H1 (cell line): Measurements from ENCODE around the gene RCC2. TPM values are rescaled to one million over a fixed set of nuclear protein-coding genes. Genes with fewer than 3 reads are reported as not detected.

Experiments
- CTCF ChIA-PET: fragments of 300-600 bp; sonication (Branson Sonifier 250); formaldehyde crosslinking; loops from one replicate; lab custom pipeline; 2021; ENCODE audit not compliant: partially characterized antibody; lab: Charles Lee
- POLR2A ChIA-PET: fragments of 300-600 bp; sonication (Branson Sonifier 250); formaldehyde crosslinking; loops from one replicate; lab custom pipeline; 2021; ENCODE audit warnings: inconsistent platforms; ENCODE audit not compliant: partially characterized antibody; lab: Charles Lee
- DNase-seq, 2 experiments: peaks; one replicate each; pipeline versions ENCODE4 v3.0.0 to v3.0.0-alpha.2; 2010 to 2022; ENCODE audit warnings: low spot score in 2 of 2, low read depth in 1 of 2, mixed read lengths in 1 of 2
- FAIRE-seq: peaks from 2 replicates; lab custom pipeline; 2011; peaks lifted over from hg19 to GRCh38; lab: Jason Lieb, UNC
- H2AFZ ChIP-seq: 2 replicates; pipeline ENCODE4 v1.8.1; 2012; ENCODE audit warnings: low read length, inconsistent platforms
- H2AK5ac ChIP-seq: 2 replicates; pipeline ENCODE4 v1.6.1; 2013; ENCODE audit warnings: low read depth, low read length
- H2BK120ac ChIP-seq: replicated peaks from 2 replicates; pipeline ENCODE3; 2013; ENCODE audit warnings: low read depth, low read length, inconsistent platforms
- H2BK12ac ChIP-seq: 2 replicates; pipeline ENCODE4 v1.6.1; 2013; ENCODE audit warnings: low read depth, low read length
- H2BK15ac ChIP-seq: 2 replicates; pipeline ENCODE4 v1.6.1; 2013; ENCODE audit warnings: low read length
- H2BK20ac ChIP-seq: 2 replicates; pipeline ENCODE4 v1.6.1; 2013; ENCODE audit warnings: low read length
- H2BK5ac ChIP-seq: 2 replicates; pipeline ENCODE4 v1.6.1; 2013; ENCODE audit warnings: low read depth, low read length
- H3K14ac ChIP-seq: 2 replicates; pipeline ENCODE4 v1.6.1; 2013; ENCODE audit warnings: inconsistent platforms; ENCODE audit not compliant: insufficient read length
- H3K18ac ChIP-seq: 2 replicates; pipeline ENCODE4 v1.6.1; 2013; ENCODE audit warnings: low read length; ENCODE audit errors: extremely low read depth
- H3K23ac ChIP-seq: 2 replicates; pipeline ENCODE4 v1.6.1; 2013; ENCODE audit warnings: inconsistent platforms; ENCODE audit not compliant: insufficient read length
- H3K23me2 ChIP-seq: 2 replicates; pipeline ENCODE4 v1.6.1; 2013; ENCODE audit warnings: low read depth, low read length
- H3K27ac ChIP-seq: 2 replicates; pipeline ENCODE4 v1.6.1; 2011; ENCODE audit warnings: low read depth, low read length, inconsistent platforms
- H3K27me3 ChIP-seq, 4 experiments: replicated peaks in 1 of 4; 1 replicate in 1 of 4; 2 replicates in 3 of 4; pipeline versions ENCODE4 v1.6.1 to v1.8.1; 2011 to 2013; ENCODE audit warnings: low read length in 3 of 4, mild to moderate bottlenecking in 3 of 4, inconsistent platforms in 2 of 4, mixed read lengths in 2 of 4, moderate library complexity in 1 of 4; ENCODE audit not compliant: control insufficient read depth in 3 of 4, insufficient read depth in 3 of 4; ENCODE audit errors: extremely low read depth in 1 of 4
- H3K36me3 ChIP-seq, 4 experiments: 2 replicates each; pipeline versions ENCODE4 v1.6.1 to v1.8.1; 2011 to 2013; ENCODE audit warnings: mild to moderate bottlenecking in 4 of 4, low read length in 3 of 4, moderate library complexity in 2 of 4, control low read depth in 1 of 4, inconsistent platforms in 1 of 4; ENCODE audit not compliant: insufficient read depth in 4 of 4, control insufficient read depth in 2 of 4
- H3K4ac ChIP-seq: replicated peaks from 2 replicates; pipeline ENCODE3; 2013; ENCODE audit warnings: low read length, low read depth, mixed read lengths, inconsistent platforms; ENCODE audit not compliant: insufficient read length
- H3K4me1 ChIP-seq, 4 experiments: replicated peaks in 1 of 4; 1 replicate in 1 of 4; 2 replicates in 3 of 4; pipeline versions ENCODE4 v1.6.1 to v1.8.1; 2011 to 2013; ENCODE audit warnings: low read length in 3 of 4, inconsistent platforms in 2 of 4, mixed read lengths in 1 of 4; ENCODE audit not compliant: insufficient read depth in 4 of 4, control insufficient read depth in 3 of 4
- H3K4me2 ChIP-seq, 2 experiments: 2 replicates each; pipeline versions ENCODE4 v1.6.1 to v1.8.1; 2011 to 2013; ENCODE audit warnings: low read depth in 2 of 2, low read length in 2 of 2, control low read depth in 1 of 2, inconsistent platforms in 1 of 2, mild to moderate bottlenecking in 1 of 2; ENCODE audit not compliant: insufficient read depth in 1 of 2
- H3K4me3 ChIP-seq, 4 experiments: fragments of 200-600, 300-600 bp in 1 of 4; sonication (generic), shearing (Covaris generic), sonication (Bioruptor Twin) in 1 of 4; 2 replicates each; pipeline versions ENCODE4 v1.5.1 to v1.8.1; 2011 to 2016; ENCODE audit warnings: low read length in 4 of 4, low read depth in 3 of 4, control low read depth in 2 of 4, inconsistent platforms in 2 of 4, mild to moderate bottlenecking in 2 of 4, mixed read lengths in 1 of 4, moderate library complexity in 1 of 4; ENCODE audit not compliant: insufficient read depth in 2 of 4; ENCODE audit errors: extremely low read depth in 1 of 4
- H3K56ac ChIP-seq: replicated peaks from 2 replicates; pipeline ENCODE3; 2013; ENCODE audit warnings: low read depth, mild to moderate bottlenecking, mixed read lengths, low read length, inconsistent platforms; ENCODE audit not compliant: insufficient read length
- H3K79me1 ChIP-seq: 2 replicates; pipeline ENCODE4 v1.6.1; 2013; ENCODE audit warnings: low read depth, low read length, control low read depth
- H3K79me2 ChIP-seq, 2 experiments: 2 replicates each; pipeline versions ENCODE4 v1.6.1 to v1.8.1; 2012 to 2013; ENCODE audit warnings: low read length in 2 of 2, mild to moderate bottlenecking in 2 of 2, inconsistent platforms in 1 of 2; ENCODE audit not compliant: insufficient read depth in 2 of 2, control insufficient read depth in 1 of 2
- H3K9ac ChIP-seq, 4 experiments: replicated peaks in 1 of 4; 1 replicate in 1 of 4; 2 replicates in 3 of 4; pipeline versions ENCODE4 v1.6.1 to v1.8.1; 2011 to 2013; ENCODE audit warnings: low read depth in 3 of 4, low read length in 3 of 4, control low read depth in 2 of 4, mild to moderate bottlenecking in 2 of 4, moderate library complexity in 2 of 4, inconsistent platforms in 1 of 4; ENCODE audit errors: extremely low read depth in 1 of 4
- H3K9me3 ChIP-seq, 2 experiments: 2 replicates each; pipeline versions ENCODE4 v1.6.1 to v1.8.1; 2012 to 2013; ENCODE audit warnings: mild to moderate bottlenecking in 2 of 2, moderate library complexity in 2 of 2, control low read depth in 1 of 2, inconsistent platforms in 1 of 2, low read depth in 1 of 2, low read length in 1 of 2, mixed read lengths in 1 of 2; ENCODE audit not compliant: insufficient read depth in 2 of 2
- H4K20me1 ChIP-seq, 2 experiments: replicated peaks in 1 of 2; 2 replicates each; pipeline versions ENCODE3 to v1.8.1; 2011 to 2013; ENCODE audit warnings: inconsistent platforms in 2 of 2, low read length in 2 of 2, mild to moderate bottlenecking in 1 of 2; ENCODE audit not compliant: insufficient read depth in 2 of 2, control insufficient read depth in 1 of 2
- H4K5ac ChIP-seq: 2 replicates; pipeline ENCODE4 v1.6.1; 2013; ENCODE audit warnings: low read length, low read depth, mixed read lengths, inconsistent platforms; ENCODE audit not compliant: insufficient read length
- H4K8ac ChIP-seq: 2 replicates; pipeline ENCODE4 v1.8.0; 2013; ENCODE audit warnings: mild to moderate bottlenecking, moderate library complexity, low read length, inconsistent platforms; ENCODE audit not compliant: insufficient read depth; ENCODE audit errors: extremely low read depth
- H4K91ac ChIP-seq: replicated peaks from 2 replicates; pipeline ENCODE3; 2013; ENCODE audit warnings: low read length, mixed read lengths, inconsistent platforms; ENCODE audit not compliant: insufficient read length
- GTF2F1 ChIP-seq: IDR thresholded peaks from 2 replicates; pipeline ENCODE4 v1.6.1; 2012; ENCODE audit warnings: low read depth, low read length, improper control_type of control experiment, borderline replicate concordance
- KDM1A ChIP-seq: fragments of 200-600, 300-600 bp; sonication (generic); IDR thresholded peaks from 2 replicates; pipeline ENCODE4 v1.7.1; 2016; ENCODE audit warnings: mild to moderate bottlenecking, low read length, borderline replicate concordance
- POLR2A ChIP-seq, 2 experiments: IDR thresholded peaks; 1 replicate in 1 of 2; 2 replicates in 1 of 2; pipeline ENCODE4 v1.6.1; 2011; ENCODE audit warnings: low read depth in 2 of 2, low read length in 2 of 2, mild to moderate bottlenecking in 2 of 2; ENCODE audit errors: control extremely low read depth in 1 of 2
- TBP ChIP-seq: IDR thresholded peaks from 2 replicates; pipeline ENCODE4 v1.6.1; 2011; ENCODE audit warnings: low read depth, low read length, improper control_type of control experiment
- TCF12 ChIP-seq: IDR thresholded peaks from 2 replicates; pipeline ENCODE4 v1.6.1; 2011; ENCODE audit warnings: low read depth, mild to moderate bottlenecking, low read length
- TEAD4 ChIP-seq: IDR thresholded peaks from 2 replicates; pipeline ENCODE4 v1.6.1; 2012; ENCODE audit warnings: low read depth, low read length, inconsistent platforms, mixed read lengths
- WGBS, 2 experiments: shearing (Covaris generic) in 1 of 2; methylation state at CpG; one replicate each; pipeline versions ENCODE4 v1.1.6 to v1.1.7; 2013 to 2015; ENCODE audit warnings: low lambda C conversion rate in 2 of 2, mixed read lengths in 2 of 2, inconsistent platforms in 1 of 2, low coverage in 1 of 2, missing lambda C conversion rate in 1 of 2; ENCODE audit not compliant: insufficient replicate concordance in 2 of 2, insufficient coverage in 1 of 2, insufficient read length in 1 of 2; ENCODE audit errors: extremely low coverage in 1 of 2, missing lambda C conversion rate in 1 of 2; 5-methylcytosine and 5-hydroxymethylcytosine counted together
- polyA plus RNA-seq, 7 experiments: library from polyadenylated mRNA; depleted of rRNA in 3 of 7; stranded (reverse) in 5 of 7; unstranded in 2 of 7; fragments of >200 nt in 5 of 7; fragments of 200-250 nt in 2 of 7; gene quantifications; 1 replicate in 5 of 7; 2 replicates in 1 of 7; 4 replicates in 1 of 7; pipeline versions ENCODE4 v1.2.1 to v1.2.3, GENCODE V29; 2011 to 2013; ENCODE audit warnings: missing spikeins in 2 of 7, mixed read lengths in 2 of 7
- total RNA-seq: library from RNA; stranded (reverse); fragmentation: NEBNext Ultra II Directional; extraction: Animal tissue kit (Norgen Biotek cat#: 25700); gene quantifications from 2 replicates; pipeline ENCODE4 v1.2.1, GENCODE V29; 2021

The RCC2 gene
- total and polyA plus RNA-seq, 2 of the 8 experiments (the other 6 are each of a cell fraction or from before 2014, with no cell fraction given), result 229 to 455 TPM

- Histone ChIP-seq H4K20me1 (peaks cover 53 to 63% of the 10 kb centered on the region in 2 experiments), H3K4me2 (peak overlapping the region in 1 of 2 experiments; percentile 13; a peak in 1 of 4 replicates), H2BK12ac (no peak overlapping the region), H2BK120ac (no peak overlapping the region), H4K91ac (no peak overlapping the region), H3K27ac (no peak overlapping the region; the same call in 1 of the 2 replicates), H4K5ac (no peak overlapping the region), H3K14ac (no peak overlapping the region), H4K8ac (no peak overlapping the region), H3K36me3 (peaks cover 29 to 88% (median 66%) of the 10 kb centered on the region in 4 experiments), H2AK5ac (no peak overlapping the region), H3K27me3 (no peaks in the 10 kb centered on the region), H3K56ac (no peak overlapping the region), H3K23me2 (peaks cover under 1% of the 10 kb centered on the region; the same call in 1 of the 2 replicates), H3K4ac (no peak overlapping the region), H2BK15ac (no peak overlapping the region), H2AFZ (no peak overlapping the region), H3K9ac (0 out of 7 replicates have a peak overlapping the region, but pooled peaks of 1 of the 4 experiments have one; percentile 44), H2BK20ac (no peak overlapping the region), H2BK5ac (no peak overlapping the region), H3K18ac (no peak overlapping the region), H3K79me1 (peaks cover 8% of the 10 kb centered on the region), H3K4me3 (no peak overlapping the region), H3K23ac (no peak overlapping the region), H3K79me2 (peaks cover 24 to 97% of the 10 kb centered on the region in 2 experiments), H3K9me3 (no peaks in the 10 kb centered on the region), H3K4me1 (peaks cover 9 to 33% (median 22%) of the 10 kb centered on the region in 4 experiments)
- ChIA-PET CTCF (interaction anchor here (0.9 to 2.1 kb wide), 5 partner anchors 11 to 236 kb away, joined by 3 to 7 read pairs (median 4); partner anchors contain the start of gene RCC2), POLR2A (interaction anchor here (0.7 to 7.3 kb wide), 17 partner anchors 8 to 154 kb away, joined by 3 to 62 read pairs (median 5); partner anchors contain the start of gene RCC2)
- FAIRE-seq (no peak), DNase-seq (no peak)
- WGBS, 2 experiments, result 91% methylated on average over 9 of the region's 9 CpGs; no CpG with 5 or more reads in 1 of the 2 experiments
- TF ChIP-seq TCF12 (no peak), GTF2F1 (no peak), TEAD4 (no peak), POLR2A (IDR thresholded peaks at IDR 0.05; ENCODE audit: control extremely low read depth in 1 of 2, low read depth in 2 of 2, low read length in 2 of 2) (no peak), KDM1A (no peak), TBP (no peak)
Measured at GRCh38 chr1:17429183-17429582, 10.3 kb downstream of the RCC2 start.
